DMS79 (cell line): Measurements from ENCODE around the gene MYOM1.
"Not testable (repeated sequence)": the region's sequence is repeated elsewhere in the genome, so short reads cannot be mapped to it uniquely, and the experiment has no call there.

Source experiments
- DNase-seq: peaks from one replicate; lab custom pipeline; 2025; lab: John Stamatoyannopoulos, UW

Gene MYOM1

DNA sequence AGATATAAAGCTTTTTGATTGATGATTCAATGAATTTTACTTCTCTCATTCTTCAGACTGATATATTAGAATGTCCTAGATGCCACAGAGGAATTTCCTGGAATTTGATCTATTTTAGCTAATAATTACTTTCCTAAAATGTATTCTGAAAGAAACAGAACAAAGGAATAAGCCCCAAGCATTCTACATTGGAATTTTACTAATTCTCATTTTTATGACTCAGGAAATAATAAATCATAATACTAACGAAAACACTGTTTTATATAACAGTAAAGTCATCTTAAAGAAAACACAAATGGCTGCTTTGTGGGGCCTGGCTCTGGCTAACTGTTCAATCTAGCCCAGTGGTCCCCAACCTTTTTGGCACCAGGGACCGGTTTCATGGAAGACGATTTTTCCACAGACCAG lies 138.2 kb downstream of the MYOM1 start:
- DNase-seq: no peak

DNA sequence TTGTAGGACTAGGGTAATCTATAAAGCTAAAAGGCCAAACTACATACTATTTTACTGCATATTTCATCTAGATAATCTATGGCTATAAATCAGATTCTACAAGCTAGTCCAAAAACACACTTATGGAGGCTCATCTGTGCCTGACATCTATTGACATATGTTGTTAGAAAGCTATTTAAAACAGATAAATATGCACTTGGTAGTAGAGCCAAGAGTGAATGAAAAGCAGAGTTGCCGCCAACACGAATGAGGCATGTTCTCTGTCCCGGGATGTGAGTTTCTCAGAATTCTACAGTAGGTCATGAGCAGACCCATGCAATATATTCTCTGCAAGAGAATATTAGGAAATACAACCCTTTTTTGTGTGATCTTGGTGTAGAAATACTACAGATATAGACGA lies 140.1 kb downstream of the MYOM1 start:
- DNase-seq: no peak

DNA sequence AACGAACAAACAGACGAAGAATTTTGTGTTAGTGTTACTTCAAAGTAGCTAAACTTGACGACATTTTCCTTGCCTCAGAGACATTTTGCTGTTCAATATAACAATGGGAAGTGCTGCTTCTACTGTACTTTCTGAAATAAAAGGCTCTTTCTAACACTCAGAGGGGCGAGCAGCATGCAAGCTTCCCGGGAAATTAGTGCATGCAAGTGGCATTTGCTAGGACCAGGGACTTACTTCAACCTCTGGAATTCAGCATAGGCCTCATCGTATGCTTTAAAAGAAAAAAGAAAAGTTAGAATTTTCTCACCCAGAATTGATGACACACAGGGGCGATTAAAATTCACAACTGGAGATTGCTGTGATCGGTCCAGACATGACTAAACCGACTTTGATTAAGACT lies 144.3 kb downstream of the MYOM1 start:
- DNase-seq: no peak

DNA sequence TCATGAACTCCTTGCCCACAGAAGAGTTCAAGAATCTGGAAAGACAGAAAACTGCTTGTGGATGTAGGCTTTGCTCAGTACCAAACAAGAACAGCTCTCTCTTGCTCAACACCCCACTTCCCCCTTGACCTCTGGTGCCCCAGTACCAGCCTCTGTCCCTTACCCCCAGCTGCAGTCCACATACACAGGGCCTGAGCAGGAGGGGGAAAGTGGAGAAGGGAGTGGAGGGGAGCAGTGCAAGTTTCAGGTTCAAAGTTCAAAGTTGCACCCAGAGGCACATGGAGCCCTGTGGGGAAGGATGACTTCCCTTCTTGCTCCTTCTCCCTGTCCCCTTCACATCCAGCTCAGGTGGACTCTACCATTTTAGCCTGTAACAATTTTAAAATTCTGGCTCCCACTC lies 145.7 kb downstream of the MYOM1 start:
- no peak for DNase-seq

DNA sequence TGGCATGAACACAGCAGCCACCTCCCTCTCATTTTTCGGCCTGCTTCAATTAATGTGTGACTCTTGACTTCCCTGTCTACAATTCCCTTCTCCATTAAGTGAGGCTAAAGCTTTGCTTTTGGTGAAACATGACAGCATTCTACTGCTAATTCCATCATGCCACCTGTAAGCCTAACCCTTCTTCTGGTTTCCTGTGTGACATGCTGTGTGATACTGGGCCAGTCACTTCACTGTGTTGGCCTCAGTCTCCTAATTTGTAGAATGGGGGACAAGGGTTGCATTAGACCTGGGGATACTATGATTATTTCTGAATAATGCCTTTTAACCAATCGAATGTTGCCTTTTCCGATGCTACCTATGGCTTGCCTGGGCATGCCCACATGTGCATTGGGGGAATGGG lies 146.4 kb downstream of the MYOM1 start:
- not testable (repeated sequence) for DNase-seq

DNA sequence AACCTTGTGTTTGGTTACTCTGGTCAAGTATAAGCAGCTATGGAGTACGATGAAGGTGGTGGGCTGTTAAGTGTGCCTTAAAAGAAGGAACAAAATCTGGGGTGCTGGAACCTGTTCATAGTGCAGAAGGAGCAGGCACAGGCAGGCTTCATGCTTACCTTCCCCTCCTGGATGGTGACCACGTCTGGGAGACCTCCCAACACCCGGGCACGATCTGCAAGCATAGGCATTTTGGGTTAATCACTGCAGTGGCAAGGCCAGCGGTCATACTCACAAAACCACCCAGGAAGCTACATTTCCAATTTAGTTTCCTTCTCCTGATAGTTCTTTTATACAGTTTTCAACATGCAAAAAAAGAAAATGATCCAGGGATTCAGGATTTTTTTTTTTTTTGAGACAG lies 148.1 kb downstream of the MYOM1 start:
- DNase-seq: no peak

DNA sequence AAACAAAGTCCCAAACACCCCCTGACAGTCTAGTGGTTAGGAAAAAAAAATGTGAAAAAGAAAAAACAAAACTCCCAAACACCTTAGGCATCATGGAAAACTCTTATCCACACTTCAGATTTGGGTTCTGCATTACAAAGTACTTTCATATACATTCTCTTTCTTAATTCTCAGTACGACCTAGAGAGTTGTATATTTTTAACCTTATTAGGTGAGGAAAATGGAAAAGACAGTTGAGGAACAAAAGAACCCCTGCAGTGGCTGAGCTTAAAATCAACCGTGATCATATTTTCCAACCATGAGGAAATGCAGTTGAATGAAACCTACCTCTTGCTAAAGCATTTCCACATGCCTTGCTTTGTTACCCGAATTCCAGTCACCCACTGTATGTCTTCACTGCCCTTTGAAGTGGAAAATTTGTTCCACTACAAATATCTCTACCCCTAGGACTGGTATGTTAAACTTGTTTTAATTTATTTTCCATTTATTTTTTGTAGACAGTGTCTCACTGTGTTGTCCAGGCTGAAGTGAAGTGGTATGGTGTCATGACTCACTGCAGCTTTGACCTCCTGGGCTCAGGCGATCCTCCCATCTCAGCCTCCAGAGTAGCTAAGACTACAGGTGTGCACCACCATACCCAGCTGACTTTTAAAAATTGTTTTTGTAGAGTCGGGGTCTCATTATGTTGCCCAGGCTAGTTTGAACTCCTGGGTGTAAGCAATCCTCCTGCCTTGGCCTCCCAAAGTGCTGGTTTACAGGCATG lies 149.9 kb downstream of the MYOM1 start:
- no peak for DNase-seq

DNA sequence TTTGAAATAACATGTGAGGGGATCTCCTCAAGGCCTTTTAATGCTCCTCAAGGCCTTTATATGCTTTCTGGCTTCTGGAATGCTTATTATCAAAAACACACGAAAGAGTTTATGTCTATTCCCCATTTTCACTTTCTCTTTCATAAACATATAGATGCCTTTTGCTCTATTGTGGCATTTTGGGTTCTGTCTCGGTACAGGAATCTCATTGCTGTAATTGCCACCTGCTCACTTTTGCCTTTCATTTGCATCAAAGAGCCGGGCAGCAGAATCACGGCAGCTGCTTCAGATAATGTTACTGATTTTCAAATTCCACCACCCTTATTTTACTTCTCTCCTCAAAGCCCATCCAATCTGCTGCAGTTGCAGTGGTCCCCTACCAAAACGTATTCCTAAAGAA lies 152.0 kb downstream of the MYOM1 start:
- DNase-seq: no peak

DNA sequence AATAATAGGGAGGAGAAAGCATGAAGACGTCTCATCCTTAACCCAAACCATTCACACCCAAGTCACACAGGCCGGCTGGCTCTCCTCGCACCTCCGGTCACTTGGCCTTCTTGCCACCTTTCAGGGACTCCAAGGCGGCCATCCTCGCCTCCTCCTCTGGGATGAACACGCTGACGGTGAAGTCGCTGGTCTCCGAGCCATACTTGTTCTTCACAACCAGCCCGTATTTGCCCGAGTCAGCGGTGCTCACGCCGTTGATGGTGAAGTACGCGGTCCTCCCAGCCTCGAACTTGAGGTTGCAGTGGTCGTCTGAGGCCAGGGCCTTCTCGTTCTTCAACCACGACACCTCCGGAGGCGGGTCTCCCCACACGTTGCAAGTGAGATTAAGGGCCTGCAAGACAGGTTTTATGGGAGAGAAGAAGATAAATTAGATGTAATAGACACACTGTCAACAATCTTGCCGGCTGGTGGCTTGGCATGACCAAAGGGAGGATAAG lies 152.6 kb downstream of the MYOM1 start:
- DNase-seq: no peak

DNA sequence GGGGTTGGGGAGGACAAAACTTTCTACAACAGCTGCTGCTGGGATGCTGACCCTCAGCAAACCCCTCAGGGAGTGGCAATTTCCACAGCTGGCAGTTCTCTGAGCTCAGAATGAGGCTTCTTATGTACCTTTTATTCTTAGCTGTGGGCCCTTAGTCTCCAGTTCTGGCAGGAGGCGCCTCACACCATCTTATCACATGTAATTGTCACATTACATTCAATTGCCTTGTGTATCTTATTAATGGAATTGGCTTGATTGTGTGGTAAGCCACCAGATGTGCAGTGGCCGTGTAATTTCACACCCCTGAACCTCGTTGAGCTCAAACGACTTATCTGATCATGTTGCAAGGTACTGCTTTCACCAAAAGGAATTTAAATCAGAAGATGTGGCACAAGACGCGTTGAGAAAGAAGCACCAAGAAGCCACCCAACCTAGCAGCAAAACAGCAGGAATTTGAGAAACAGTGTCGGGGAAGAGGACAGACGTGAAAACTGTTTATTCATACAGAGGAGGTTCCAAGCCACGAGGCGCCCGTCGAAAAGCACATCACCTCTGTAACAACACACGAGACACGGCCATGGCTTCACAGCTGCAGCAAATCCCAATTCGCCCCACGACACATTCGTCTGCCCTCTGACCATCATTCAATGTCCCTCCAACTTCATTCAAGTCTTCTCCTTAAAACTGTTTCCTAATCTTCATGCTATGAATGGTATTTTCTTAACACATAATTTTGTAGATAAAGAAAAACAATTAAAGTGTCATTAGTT lies 153.2 kb downstream of the MYOM1 start:
- DNase-seq: no peak

DNA sequence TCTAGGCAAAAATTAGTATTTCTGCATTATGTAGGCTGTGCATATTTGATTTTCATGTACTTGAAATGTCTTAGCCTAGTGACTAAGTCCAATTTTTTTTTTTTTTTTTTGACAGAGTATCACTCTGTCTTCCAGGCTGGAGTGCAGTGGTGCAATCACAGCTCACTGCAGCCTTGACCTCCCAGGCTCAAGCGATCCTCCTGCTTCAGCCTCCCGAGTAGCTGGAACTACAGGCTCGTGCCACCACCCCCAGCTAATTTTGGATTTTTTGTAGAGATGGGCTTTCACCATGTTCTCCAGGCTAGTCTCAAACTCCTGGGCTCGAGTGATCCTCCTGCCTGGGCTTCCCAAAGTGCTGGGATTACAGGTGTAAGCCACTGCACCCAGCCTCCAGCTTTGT lies 156.0 kb downstream of the MYOM1 start:
- not testable (repeated sequence) for DNase-seq

DNA sequence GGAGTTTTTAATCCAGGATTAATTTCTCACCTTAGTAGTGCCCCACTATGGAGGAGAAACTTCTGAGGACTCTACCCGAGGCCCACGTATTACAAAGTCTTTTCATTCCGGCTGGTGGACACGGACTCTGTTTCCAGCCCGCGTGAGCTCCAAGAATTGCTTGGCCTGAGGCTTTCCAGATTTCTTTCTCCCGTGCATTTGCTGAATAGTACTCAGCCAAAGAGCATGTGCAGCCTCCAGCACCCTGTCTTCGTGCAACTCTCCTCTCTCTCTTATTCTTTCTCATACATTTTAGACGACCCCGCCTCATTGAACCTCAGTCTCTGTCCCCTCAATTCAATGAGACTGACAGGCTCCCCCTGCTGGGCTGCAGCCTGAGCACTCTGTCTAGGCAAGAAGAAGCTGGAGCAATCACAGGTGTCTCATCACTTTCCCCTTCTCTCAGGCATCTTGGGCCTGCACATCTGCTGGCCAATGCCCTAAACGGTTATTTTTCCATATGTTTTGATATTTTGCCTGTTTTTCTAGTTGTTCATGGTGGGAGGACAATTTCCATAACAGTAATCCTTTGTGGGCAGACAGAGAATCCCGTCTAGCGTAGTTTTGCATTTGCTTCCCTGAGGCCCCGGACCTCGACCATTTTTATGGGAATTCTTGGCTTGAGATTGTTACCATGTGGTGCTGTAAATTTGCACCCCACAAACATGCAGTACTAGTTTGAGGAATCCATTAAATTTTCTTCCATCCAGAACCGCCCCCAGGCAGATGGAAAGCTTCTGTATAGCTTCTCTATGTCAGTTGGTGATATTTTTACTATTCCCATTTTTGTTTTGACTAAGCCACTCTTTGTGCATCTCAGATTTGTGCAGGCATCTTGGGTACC lies 156.7 kb downstream of the MYOM1 start:
- DNase-seq: no peak

DNA sequence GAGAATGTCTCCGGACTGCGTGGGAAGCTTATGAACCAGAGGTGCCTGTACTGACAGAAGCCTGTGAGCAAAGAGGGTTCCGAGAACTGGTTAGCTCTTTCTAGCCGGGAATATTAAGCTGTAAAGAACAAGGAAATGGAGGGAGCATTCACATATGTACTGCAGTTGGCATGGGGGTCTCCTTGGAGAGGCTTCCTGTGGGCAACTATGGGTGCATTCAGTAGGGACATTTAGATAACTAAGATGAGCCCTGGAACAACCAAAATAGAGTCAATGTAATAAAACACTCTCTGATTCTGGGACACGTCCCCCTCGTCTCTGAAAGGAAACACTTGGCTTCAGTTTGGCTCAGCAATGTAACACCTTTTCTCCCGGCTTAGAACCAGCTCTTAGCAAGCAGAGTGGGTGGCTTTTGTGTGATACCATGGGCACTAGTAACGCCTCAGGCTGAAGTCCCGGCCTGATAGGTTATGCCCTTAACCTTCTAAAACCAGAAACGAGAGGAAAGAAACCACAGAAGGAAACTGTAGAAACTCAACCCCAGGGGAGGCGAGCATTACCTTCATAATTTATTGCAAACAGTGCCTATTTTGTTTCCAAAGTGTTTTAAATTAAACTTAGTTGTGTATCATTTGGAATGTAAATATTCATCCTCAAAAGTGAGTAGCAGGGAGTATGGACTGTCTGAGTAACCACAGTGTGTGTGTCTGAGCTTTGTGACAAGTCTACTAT lies 158.0 kb downstream of the MYOM1 start:
- DNase-seq: no peak

DNA sequence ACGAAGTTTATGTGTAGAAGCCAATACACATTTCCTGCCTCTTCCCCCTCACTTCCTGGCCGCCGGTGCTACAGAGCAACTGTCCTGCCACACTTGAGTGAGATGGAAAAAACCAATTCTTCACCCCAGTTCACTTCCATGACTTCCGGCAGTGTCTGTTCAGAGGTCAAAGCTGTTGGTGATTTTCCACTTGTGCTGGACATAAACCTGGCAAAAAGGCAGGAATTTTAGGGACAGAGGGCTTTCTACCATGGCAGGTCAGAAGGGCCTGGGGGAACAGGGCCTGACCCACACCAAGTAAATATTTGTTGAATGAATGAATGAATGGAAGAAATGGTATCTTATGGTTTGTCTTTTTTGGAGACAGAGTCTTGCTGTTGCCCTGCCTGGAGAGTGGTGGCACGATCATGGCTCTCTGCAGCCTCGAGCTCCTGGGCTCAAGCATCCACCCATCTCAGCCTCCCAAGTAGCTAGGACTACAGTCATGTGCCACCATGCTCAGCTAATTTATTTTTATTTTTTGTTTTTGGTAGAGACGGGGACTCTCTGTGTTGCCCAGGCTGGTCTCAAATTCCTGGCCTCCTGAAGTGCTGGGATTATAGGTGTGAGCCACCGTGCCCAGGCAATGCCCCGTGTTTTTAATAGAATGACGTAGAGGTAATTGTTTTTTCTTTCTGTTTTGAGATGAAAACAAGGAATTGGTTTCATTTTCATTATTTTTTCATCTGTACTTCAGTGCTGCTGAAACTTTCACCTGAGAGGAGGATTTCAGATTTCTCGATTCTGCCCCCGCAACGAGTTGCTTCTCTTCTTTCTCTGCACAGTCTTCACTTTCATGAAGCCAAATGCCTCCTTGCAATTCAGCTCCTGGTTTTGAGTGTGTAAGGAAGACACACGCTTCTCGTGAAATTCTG lies 158.8 kb downstream of the MYOM1 start:
- no peak for DNase-seq

DNA sequence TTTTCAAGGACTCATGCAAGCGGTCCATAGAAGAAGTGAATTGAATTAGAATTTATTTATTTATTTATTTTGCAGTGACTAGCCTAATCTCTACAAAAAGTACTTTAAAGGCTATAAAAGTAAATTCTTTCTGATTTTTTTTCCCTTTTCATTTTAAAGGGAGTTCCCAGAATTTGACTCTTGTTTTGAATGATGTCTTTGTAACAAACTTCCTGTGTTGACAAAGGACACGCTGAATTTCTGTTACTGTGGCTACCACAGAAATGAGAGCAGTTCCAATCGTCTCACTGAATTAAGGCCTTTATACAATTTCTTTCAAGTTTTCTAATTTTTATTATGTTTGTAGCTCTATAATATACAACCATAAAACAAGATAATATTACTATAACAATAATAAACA lies 160.5 kb downstream of the MYOM1 start:
- no peak for DNase-seq

DNA sequence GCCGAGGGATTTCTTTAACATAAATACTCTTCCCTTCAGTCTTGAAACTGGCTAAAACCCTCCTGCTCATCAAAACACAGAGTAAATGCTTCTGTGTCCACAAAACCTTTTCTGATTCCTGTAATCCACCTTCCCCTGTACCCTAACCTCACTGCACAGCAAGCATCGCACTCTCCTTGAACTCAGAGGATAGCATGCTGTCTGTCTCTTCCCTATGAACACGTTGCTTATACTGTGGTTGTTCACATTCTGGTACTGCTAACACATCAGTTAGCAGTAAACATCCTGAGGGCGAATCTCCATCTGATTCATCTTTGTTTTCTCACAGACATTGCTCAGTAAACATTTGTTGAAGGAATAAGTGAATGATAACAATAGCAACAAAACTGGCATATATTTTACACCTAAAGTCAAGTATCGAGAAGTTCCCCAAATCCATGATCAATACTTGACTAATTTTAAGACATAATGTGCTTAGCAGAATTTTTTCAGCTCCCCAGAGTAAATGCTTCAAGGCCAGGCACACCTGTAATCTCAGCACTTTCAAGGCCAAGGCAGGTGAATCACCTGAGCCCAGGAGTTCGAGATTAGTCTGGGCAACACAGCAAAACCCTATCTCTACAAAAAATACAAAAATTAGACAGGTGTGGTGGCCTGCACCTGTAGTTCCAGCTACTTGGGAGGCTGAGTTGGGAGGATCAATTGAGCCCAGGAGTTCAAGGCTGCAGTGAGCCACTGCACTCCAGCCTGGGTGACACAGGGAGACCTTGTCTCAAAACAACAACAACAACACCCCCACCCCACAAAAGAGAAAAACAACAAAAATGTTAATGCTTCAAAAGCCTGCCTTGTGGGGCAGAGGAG lies 161.2 kb downstream of the MYOM1 start:
- DNase-seq: no peak

DNA sequence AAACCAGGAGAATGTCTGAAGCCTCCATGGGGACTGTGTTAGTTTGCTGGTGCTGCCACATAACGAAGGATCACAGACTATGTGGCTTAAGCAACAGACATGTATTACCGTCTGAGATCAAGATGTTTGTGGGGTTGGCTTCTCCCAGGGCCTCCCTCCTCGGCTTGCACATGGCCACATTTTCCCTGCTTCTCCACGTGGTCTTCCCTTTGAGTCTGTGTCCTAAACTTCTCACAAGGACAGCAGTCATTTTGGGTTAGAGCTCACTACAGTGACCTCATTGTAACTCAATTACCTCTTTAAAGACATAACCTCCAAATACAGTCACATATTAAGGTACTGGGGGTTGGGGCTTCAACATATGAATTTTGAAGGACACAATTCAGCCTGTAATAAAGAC lies 162.2 kb downstream of the MYOM1 start:
- DNase-seq: no peak

DNA sequence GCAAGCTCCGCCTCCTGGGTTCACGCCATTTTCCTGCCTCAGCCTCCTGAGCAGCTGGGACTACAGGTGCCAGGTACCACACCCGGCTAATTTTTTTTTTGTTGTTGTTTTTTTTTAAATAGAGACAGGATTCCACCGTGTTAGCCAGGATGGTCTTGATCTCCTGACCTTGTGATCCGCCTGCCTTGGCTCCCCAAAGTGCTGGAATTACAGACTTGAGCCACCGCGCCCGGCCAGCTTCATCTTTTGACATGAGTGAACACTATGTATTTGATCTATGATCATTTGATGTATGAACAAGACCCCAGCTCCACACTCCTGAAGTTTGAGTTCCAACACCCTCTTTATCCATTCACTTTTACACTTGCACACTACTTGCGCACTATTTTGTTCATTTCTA lies 163.5 kb downstream of the MYOM1 start:
- no peak for DNase-seq

DNA sequence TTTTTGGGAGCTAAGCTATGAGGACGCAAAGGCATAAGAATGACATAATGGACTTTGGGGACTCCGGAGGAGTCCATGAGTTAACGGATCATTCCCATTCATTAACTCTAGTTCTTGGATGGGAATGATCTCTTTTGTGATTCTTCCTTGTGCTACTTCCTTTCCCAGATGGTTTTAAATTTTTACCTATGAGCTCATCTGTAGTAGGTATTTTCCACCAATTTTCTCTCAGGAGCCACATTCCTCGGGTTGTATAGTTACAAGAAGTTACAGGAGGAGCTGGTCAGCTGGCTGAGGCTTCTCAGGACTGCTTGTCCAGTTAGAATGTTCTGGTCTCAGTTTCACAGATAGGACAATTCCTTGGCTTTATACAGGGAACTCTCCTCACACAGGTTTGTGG lies 164.0 kb downstream of the MYOM1 start:
- no peak for DNase-seq
